K562 (cell line): ENCODE data around the gene MXRA7. TPM values are rescaled to one million over a fixed set of nuclear protein-coding genes. Genes with fewer than 3 reads are reported as not detected.

Source experiments
- ATAC-seq: fragments of 200-7000 bp; cut with Tn5 transposase; 3 replicates; pipeline ENCODE4 v1.9.1; 2020; ENCODE audit warnings: moderate library complexity
- BruUV-seq: library from RNA; stranded (reverse); fragments of 400-500 nt; replicated peaks from 2 replicates; lab custom pipeline; 2021; lab: Mats Ljungman, UMichigan
- CTCF ChIA-PET: fragments of 300-600 bp; formaldehyde crosslinking; extraction: SDS; loops from one replicate; lab custom pipeline; 2021; ENCODE audit warnings: low intra/inter-chr PET ratio; lab: Yijun Ruan, JAX
- POLR2A ChIA-PET: fragments of 300-600, 350-650 bp; sonication (Branson Sonifier 250); formaldehyde crosslinking; extraction: SDS; loops from one replicate; lab custom pipeline; 2021; ENCODE audit warnings: antibody characterized with exemption, inconsistent platforms; lab: Yijun Ruan, JAX
- DNase-seq, 4 experiments: peaks; one replicate each; pipeline versions ENCODE4 v3.0.0 to v3.0.0-alpha.2; 2011 to 2018; ENCODE audit warnings: low spot score in 3 of 4, mixed read lengths in 3 of 4; ENCODE audit errors: extremely low read depth in 1 of 4
- FAIRE-seq: peaks from 2 replicates; lab custom pipeline; 2011; peaks lifted over from hg19 to GRCh38; lab: Jason Lieb, UNC
- H2AFZ ChIP-seq: 2 replicates; pipeline ENCODE4 v1.6.0; 2011; ENCODE audit warnings: low read depth, low read length, control low read depth, inconsistent platforms
- H3K27ac ChIP-seq: fragments of 200-600 bp; 3 replicates; pipeline ENCODE4 v1.8.0; 2011; ENCODE audit warnings: low read depth, mild to moderate bottlenecking, control low read depth, inconsistent platforms, low read length, moderate library complexity, mixed read lengths; ENCODE audit errors: extremely low read depth
- H3K27me3 ChIP-seq, 2 experiments: fragments of 300-600 bp in 1 of 2; 2 replicates in 1 of 2; 3 replicates in 1 of 2; pipeline versions ENCODE4 v1.6.0 to v1.8.0; 2011; ENCODE audit warnings: inconsistent platforms in 2 of 2, low read length in 2 of 2, mild to moderate bottlenecking in 1 of 2, mixed read lengths in 1 of 2, moderate library complexity in 1 of 2; ENCODE audit not compliant: control insufficient read depth in 2 of 2, insufficient read depth in 2 of 2
- H3K36me3 ChIP-seq: fragments of 300-600 bp; 3 replicates; pipeline ENCODE4 v1.8.0; 2011; ENCODE audit warnings: mild to moderate bottlenecking, low read length, inconsistent platforms; ENCODE audit not compliant: control insufficient read depth, insufficient read depth
- H3K4me1 ChIP-seq, 2 experiments: fragments of 200-600 bp in 1 of 2; replicated peaks in 1 of 2; 2 replicates in 1 of 2; 3 replicates in 1 of 2; pipeline versions ENCODE4 v1.5.1 to v1.8.0; 2011; ENCODE audit warnings: inconsistent platforms in 2 of 2, low read length in 2 of 2, mild to moderate bottlenecking in 1 of 2, mixed read lengths in 1 of 2, moderate library complexity in 1 of 2; ENCODE audit not compliant: control insufficient read depth in 2 of 2, insufficient read depth in 2 of 2
- H3K4me2 ChIP-seq: 2 replicates; pipeline ENCODE4 v1.6.1; 2011; ENCODE audit warnings: low read length, control low read depth, inconsistent platforms, mixed read lengths; ENCODE audit not compliant: insufficient read depth
- H3K4me3 ChIP-seq: fragments of 200-600 bp; sonication (generic), shearing (Covaris generic); 2 replicates; pipeline ENCODE4 v1.5.1; 2016; ENCODE audit warnings: control low read depth, inconsistent platforms
- H3K79me2 ChIP-seq: fragments of 200-600 bp; 3 replicates; pipeline ENCODE4 v1.8.0; 2011; ENCODE audit warnings: low read length, inconsistent platforms; ENCODE audit not compliant: control insufficient read depth, insufficient read depth
- H3K9ac ChIP-seq, 2 experiments: 2 replicates each; pipeline versions ENCODE4 v1.6.0 to v1.6.1; 2011; ENCODE audit warnings: low read depth in 2 of 2, low read length in 2 of 2, control low read depth in 1 of 2, inconsistent platforms in 1 of 2, mild to moderate bottlenecking in 1 of 2, mixed read lengths in 1 of 2; ENCODE audit not compliant: insufficient read depth in 1 of 2
- H3K9me1 ChIP-seq: one replicate; pipeline ENCODE4 v1.6.0; 2011; ENCODE audit warnings: inconsistent platforms, mild to moderate bottlenecking, low read length, moderate library complexity; ENCODE audit not compliant: control insufficient read depth, insufficient read depth
- H3K9me3 ChIP-seq: replicated peaks from 2 replicates; pipeline ENCODE4 v1.5.1; 2011; ENCODE audit warnings: low read depth, low read length, inconsistent platforms; ENCODE audit not compliant: control insufficient read depth, insufficient read depth
- H4K20me1 ChIP-seq: replicated peaks from 2 replicates; pipeline ENCODE4 v1.6.1; 2011; ENCODE audit warnings: low read length, inconsistent platforms, mixed read lengths; ENCODE audit not compliant: control insufficient read depth, insufficient read depth
- AFF4 ChIP-seq: sonication (generic); formaldehyde crosslinking; IDR thresholded peaks from 2 replicates; pipeline ENCODE4 v1.8.0; 2023; ENCODE audit warnings: mild to moderate bottlenecking, missing genetic modification reagents
- C11orf30 ChIP-seq: fragments of 450-650 bp; IDR thresholded peaks from 2 replicates; pipeline ENCODE4 v1.6.1; 2016; ENCODE audit warnings: low read depth, mild to moderate bottlenecking
- DACH1 ChIP-seq: fragments of 450-650 bp; IDR thresholded peaks from 2 replicates; pipeline ENCODE4 v1.6.1; 2018; ENCODE audit not compliant: partially characterized antibody
- HDAC1 ChIP-seq, 2 experiments: fragments of 450-650 bp; IDR thresholded peaks; 2 replicates each; pipeline ENCODE4 v1.6.1; 2016 to 2017; ENCODE audit warnings: inconsistent platforms in 1 of 2, mild to moderate bottlenecking in 1 of 2, moderate library complexity in 1 of 2
- HNRNPL ChIP-seq: fragments of 200-400 bp; formaldehyde crosslinking; IDR thresholded peaks from 2 replicates; pipeline ENCODE4 v1.6.1; 2017; ENCODE audit warnings: low read depth, mild to moderate bottlenecking, low read length
- MXI1 ChIP-seq: IDR thresholded peaks from 2 replicates; pipeline ENCODE4 v1.6.1; 2011; ENCODE audit warnings: low read depth, mild to moderate bottlenecking, improper control_type of control experiment, low read length
- TARDBP ChIP-seq: fragments of 450-650 bp; IDR thresholded peaks from 2 replicates; pipeline ENCODE4 v1.6.1; 2016
- WGBS: fragments of 100-300 bp; shearing (Covaris generic); methylation state at CpG from one replicate; pipeline ENCODE4 v1.1.6; 2016; ENCODE audit warnings: low coverage, mixed read lengths; ENCODE audit not compliant: insufficient coverage; ENCODE audit errors: missing lambda C conversion rate; 5-methylcytosine and 5-hydroxymethylcytosine counted together
- in situ Hi-C: fragments of 300-500 bp; cut with MboI; formaldehyde crosslinking; loops from 4 replicates; pipeline ENCODE4 v1.15.0; 2018; ENCODE audit warnings: inconsistent platforms, mixed read lengths
- intact Hi-C: fragments of 100-400 bp; cut with micrococcal nuclease; formaldehyde crosslinking; loops from 2 replicates; pipeline ENCODE4 v1.14.2; 2022
- polyA plus RNA-seq, 8 experiments: library from polyadenylated mRNA; depleted of rRNA in 4 of 8; stranded (reverse) in 5 of 8; unstranded in 3 of 8; fragments of >200 nt; fragmentation: Nextera tagmentation in 2 of 8; fragmentation: Illumina TruSeq in 1 of 8; extraction: Ambion mirVana in 2 of 8; extraction: Trizol in 1 of 8; gene quantifications; 2 replicates each; pipeline versions ENCODE4 v1.2.1 to v1.2.3, GENCODE V29; 2011 to 2014; ENCODE audit warnings: inconsistent platforms in 1 of 8, missing spikeins in 1 of 8
- total RNA-seq, 7 experiments: library from RNA; depleted of rRNA in 6 of 7; stranded (reverse); fragments of >200 nt in 6 of 7; fragmentation: Illumina TruSeq in 2 of 7; extraction: Trizol in 2 of 7; gene quantifications; 2 replicates each; pipeline versions ENCODE4 v1.2.1 to v1.2.3, GENCODE V29; 2011 to 2021; ENCODE audit warnings: low replicate concordance in 1 of 7
- TF ChIP-seq, protein P1 (sequence below): fragments of 450-650 bp; formaldehyde crosslinking; IDR thresholded peaks from 2 replicates; pipeline ENCODE4 v1.4.0; 2020; ENCODE audit warnings: mild to moderate bottlenecking, moderate library complexity
- TF ChIP-seq, protein P2 (sequence below): fragments of 450-650 bp; IDR thresholded peaks from one replicate; pipeline ENCODE4 v1.6.1; 2018; ENCODE audit warnings: mild to moderate bottlenecking, moderate library complexity; ENCODE audit not compliant: partially characterized antibody

The MXRA7 gene
- total and polyA plus RNA-seq, 9 of the 15 experiments (the other 6 are each of a cell fraction or from before 2014, with no cell fraction given), result 2.6 to 38.4 (median 14.3) TPM

GRCh38 chr17:76736349-76737081, 25.8 kb upstream of the MXRA7 start:
- H4K20me1 ChIP-seq, result peaks cover 31% of the 10 kb centered on the region
- ChIA-PET CTCF (interaction anchor here (1.0 kb wide), 1 partner anchor 9 kb away, joined by 3 read pairs; no protein-coding TSS in a partner anchor), POLR2A (interaction anchor here (0.5 to 8.5 kb wide), 33 partner anchors 10 to 938 kb away, joined by 3 to 75 read pairs (median 4); partner anchors contain the start of genes JMJD6, METTL23 and SPHK1)
- no peak for FAIRE-seq
- no peaks in the 10 kb centered on the region for H3K9me3 ChIP-seq
- ATAC-seq, result peak; percentile 65
- peaks cover 88% of the 10 kb centered on the region for H3K79me2 ChIP-seq
- peaks cover 56% of the 10 kb centered on the region for H3K36me3 ChIP-seq
- BruUV-seq, result no TSS peak
- peaks cover 5 to 27% of the 10 kb centered on the region in 2 experiments for H3K4me1 ChIP-seq
- DNase-seq, result peak; percentile 75 to 86 (median 80)
- in situ Hi-C loops (no loop called here), intact Hi-C loops (loop anchor here (2.0 kb wide), 1 partner anchor 52 kb away; no protein-coding TSS in a partner anchor)
- no peak overlapping the region; the same call in 1 of the 2 replicates for H2AFZ ChIP-seq
- no peaks in the 10 kb centered on the region for H3K27me3 ChIP-seq
- under 1% methylated on average over 90 of the region's 117 CpGs for WGBS
- H3K4me2 ChIP-seq, result peak overlapping the region; percentile 85
- peak overlapping the region; percentile 94 for H3K27ac ChIP-seq
- H3K4me3 ChIP-seq, result peak overlapping the region; percentile 91
- H3K9ac ChIP-seq, result peak overlapping the region; percentile 94 to 99
- H3K9me1 ChIP-seq, result no peaks in the 10 kb centered on the region
- no peak for TF ChIP-seq HDAC1 (IDR thresholded peaks at IDR 0.05)
- no peak for TF ChIP-seq TARDBP
- peak; percentile 99; the same call in 1 of the 2 replicates for TF ChIP-seq AFF4 (CRISPR knock-in tag)
- TF ChIP-seq, protein P1, sequence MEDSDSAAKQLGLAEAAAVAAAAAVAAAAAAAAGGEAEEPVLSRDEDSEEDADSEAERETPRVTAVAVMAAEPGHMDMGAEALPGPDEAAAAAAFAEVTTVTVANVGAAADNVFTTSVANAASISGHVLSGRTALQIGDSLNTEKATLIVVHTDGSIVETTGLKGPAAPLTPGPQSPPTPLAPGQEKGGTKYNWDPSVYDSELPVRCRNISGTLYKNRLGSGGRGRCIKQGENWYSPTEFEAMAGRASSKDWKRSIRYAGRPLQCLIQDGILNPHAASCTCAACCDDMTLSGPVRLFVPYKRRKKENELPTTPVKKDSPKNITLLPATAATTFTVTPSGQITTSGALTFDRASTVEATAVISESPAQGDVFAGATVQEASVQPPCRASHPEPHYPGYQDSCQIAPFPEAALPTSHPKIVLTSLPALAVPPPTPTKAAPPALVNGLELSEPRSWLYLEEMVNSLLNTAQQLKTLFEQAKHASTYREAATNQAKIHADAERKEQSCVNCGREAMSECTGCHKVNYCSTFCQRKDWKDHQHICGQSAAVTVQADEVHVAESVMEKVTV (CRISPR knock-in tag), result no peak
- no peak for TF ChIP-seq C11orf30
- TF ChIP-seq, protein P2, sequence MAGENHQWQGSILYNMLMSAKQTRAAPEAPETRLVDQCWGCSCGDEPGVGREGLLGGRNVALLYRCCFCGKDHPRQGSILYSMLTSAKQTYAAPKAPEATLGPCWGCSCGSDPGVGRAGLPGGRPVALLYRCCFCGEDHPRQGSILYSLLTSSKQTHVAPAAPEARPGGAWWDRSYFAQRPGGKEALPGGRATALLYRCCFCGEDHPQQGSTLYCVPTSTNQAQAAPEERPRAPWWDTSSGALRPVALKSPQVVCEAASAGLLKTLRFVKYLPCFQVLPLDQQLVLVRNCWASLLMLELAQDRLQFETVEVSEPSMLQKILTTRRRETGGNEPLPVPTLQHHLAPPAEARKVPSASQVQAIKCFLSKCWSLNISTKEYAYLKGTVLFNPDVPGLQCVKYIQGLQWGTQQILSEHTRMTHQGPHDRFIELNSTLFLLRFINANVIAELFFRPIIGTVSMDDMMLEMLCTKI, result no peak
- TF ChIP-seq HNRNPL, result no peak
- peak; percentile 17; the same call in 1 of the 2 replicates for TF ChIP-seq MXI1
- TF ChIP-seq DACH1, result no peak
